H1 (cell line): ENCODE data around the gene FHIT. TPM values are rescaled to one million over a fixed set of nuclear protein-coding genes. Genes with fewer than 3 reads are reported as not detected.

Source experiments
- EZH2 ChIP-seq: fragments of 200-600 bp; sonication (generic); IDR thresholded peaks from 2 replicates; pipeline ENCODE4 v1.7.1; 2012; ENCODE audit warnings: low read depth, mild to moderate bottlenecking, moderate library complexity, low read length, inconsistent platforms; ENCODE audit not compliant: severe bottlenecking
- HDAC2 ChIP-seq, 2 experiments: fragments of 300-600 bp in 1 of 2; sonication (generic) in 1 of 2; IDR thresholded peaks; 2 replicates each; pipeline ENCODE4 v1.6.1; 2011 to 2012; ENCODE audit warnings: low read depth in 2 of 2, low read length in 2 of 2, mild to moderate bottlenecking in 2 of 2, moderate library complexity in 2 of 2, borderline replicate concordance in 1 of 2, inconsistent platforms in 1 of 2
- JUN ChIP-seq: IDR thresholded peaks from 2 replicates; pipeline ENCODE4 v1.6.1; 2011; ENCODE audit warnings: low read depth, mild to moderate bottlenecking, improper control_type of control experiment, low read length
- KDM1A ChIP-seq: fragments of 200-600, 300-600 bp; sonication (generic); IDR thresholded peaks from 2 replicates; pipeline ENCODE4 v1.7.1; 2016; ENCODE audit warnings: mild to moderate bottlenecking, low read length, borderline replicate concordance
- MAFK ChIP-seq: IDR thresholded peaks from 2 replicates; pipeline ENCODE4 v1.6.1; 2012; ENCODE audit warnings: low read depth, mild to moderate bottlenecking, improper control_type of control experiment, low read length
- polyA plus RNA-seq, 7 experiments: library from polyadenylated mRNA; depleted of rRNA in 3 of 7; stranded (reverse) in 5 of 7; unstranded in 2 of 7; fragments of >200 nt in 5 of 7; fragments of 200-250 nt in 2 of 7; gene quantifications; 1 replicate in 5 of 7; 2 replicates in 1 of 7; 4 replicates in 1 of 7; pipeline versions ENCODE4 v1.2.1 to v1.2.3, GENCODE V29; 2011 to 2013; ENCODE audit warnings: missing spikeins in 2 of 7, mixed read lengths in 2 of 7
- total RNA-seq: library from RNA; stranded (reverse); fragmentation: NEBNext Ultra II Directional; extraction: Animal tissue kit (Norgen Biotek cat#: 25700); gene quantifications from 2 replicates; pipeline ENCODE4 v1.2.1, GENCODE V29; 2021

The FHIT gene
- total and polyA plus RNA-seq, 2 of the 8 experiments (the other 6 are each of a cell fraction or from before 2014, with no cell fraction given): 1.2 to 3.2 TPM

DNA sequence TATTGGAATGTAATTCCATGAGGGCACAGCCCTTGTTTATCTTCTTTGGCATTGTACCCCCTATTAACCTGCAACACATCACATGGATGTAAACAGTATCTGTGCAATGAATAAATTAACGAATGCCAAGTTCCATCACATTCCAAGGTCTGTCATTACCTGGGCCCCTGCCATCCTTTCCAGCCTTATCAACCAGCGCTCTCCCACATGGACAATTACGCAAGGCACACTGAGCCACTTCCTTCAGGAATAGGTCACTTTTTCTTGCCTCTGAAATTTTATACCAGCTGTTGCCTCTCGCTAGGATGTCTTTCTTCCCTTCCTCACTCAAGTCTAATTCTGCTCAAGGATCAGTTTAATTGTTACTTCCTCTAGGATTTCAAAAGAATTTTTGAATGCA is 1149.6 kb downstream of the FHIT start (continued):
- TF ChIP-seq MAFK (no peak), EZH2 (no peak), JUN (no peak), HDAC2 (IDR thresholded peaks at IDR 0.05; ENCODE audit: borderline replicate concordance in 1 of 2, low read depth in 2 of 2, low read length in 2 of 2) (no peak), KDM1A (no peak)
